ENCODE measurements around the gene PAFAH1B2.

GRCh38 chr11:117127171-117127901 is 16.8 kb upstream of the PAFAH1B2 start:
- TF ChIP-seq POLR2AphosphoS5 (IDR thresholded peaks at IDR 0.05) (no peak), CTCF (IDR thresholded peaks at IDR 0.05; ENCODE audit: poor library complexity, severe bottlenecking) (no peak), TAF1 (IDR thresholded peaks at IDR 0.05; ENCODE audit: low read depth) (no peak), MXI1 (conservative IDR thresholded peaks at IDR 0.05; ENCODE audit: poor library complexity, severe bottlenecking) (no peak), REST (IDR thresholded peaks at IDR 0.05; ENCODE audit: borderline replicate concordance) (no peak)
